ENCODE results near the gene TBC1D22A. TPM values are rescaled to one million over a fixed set of nuclear protein-coding genes. Genes with fewer than 3 reads are reported as not detected.

Gene TBC1D22A
- total RNA-seq, 2 donors from 2014 or later, result 11.5 to 15.4 TPM

DNA sequence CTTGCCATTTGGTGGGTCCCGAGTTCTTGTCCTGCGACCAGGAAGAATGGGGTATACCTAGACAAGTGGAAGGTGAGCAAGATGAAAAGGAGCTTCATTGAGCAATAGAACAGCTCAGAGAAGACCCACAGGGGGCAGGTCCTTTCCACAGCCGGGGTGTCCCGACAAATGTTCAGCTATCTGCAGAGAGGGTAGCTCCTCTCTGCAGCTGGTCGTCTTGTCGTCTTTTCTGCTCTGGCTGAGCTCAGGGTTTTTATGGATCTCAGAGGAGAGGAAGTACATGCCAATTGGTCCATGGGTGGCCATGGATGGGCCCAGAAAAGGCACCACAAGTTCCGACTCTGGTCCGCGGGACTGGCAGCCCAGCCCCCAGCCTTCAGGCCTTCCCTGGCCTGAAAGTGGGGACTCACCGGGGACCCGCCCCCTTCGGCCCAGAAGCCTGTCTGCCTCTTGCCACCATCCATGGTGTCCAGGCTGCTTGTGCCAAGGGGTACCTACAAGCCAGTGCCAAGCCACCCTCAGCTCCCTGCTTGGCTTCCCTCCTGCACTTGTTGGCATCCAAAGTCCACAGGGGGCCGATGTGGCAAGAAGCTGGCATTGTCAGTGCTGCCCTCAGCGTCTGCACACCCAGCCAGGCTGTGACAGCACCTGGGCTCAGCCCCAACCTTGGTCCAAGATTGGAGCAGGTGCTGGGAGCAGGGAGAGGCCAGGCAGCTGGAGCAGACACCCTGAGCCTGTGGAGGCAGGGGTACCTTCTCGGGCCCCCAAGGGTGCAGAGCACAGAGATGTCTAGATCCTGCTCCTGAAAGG, 438.9 kb downstream of the TBC1D22A start:
- Histone ChIP-seq H3K4me1 (peaks cover 0 to 3% of the 10 kb centered on the region in 2 donors), H3K27ac (no peak overlapping the region), H3K36me3 (no peaks in the 10 kb centered on the region), H3K9me3 (no peaks in the 10 kb centered on the region), H3K4me3 (no peak overlapping the region), H3K27me3 (no peaks in the 10 kb centered on the region)
- TF ChIP-seq, protein P1, sequence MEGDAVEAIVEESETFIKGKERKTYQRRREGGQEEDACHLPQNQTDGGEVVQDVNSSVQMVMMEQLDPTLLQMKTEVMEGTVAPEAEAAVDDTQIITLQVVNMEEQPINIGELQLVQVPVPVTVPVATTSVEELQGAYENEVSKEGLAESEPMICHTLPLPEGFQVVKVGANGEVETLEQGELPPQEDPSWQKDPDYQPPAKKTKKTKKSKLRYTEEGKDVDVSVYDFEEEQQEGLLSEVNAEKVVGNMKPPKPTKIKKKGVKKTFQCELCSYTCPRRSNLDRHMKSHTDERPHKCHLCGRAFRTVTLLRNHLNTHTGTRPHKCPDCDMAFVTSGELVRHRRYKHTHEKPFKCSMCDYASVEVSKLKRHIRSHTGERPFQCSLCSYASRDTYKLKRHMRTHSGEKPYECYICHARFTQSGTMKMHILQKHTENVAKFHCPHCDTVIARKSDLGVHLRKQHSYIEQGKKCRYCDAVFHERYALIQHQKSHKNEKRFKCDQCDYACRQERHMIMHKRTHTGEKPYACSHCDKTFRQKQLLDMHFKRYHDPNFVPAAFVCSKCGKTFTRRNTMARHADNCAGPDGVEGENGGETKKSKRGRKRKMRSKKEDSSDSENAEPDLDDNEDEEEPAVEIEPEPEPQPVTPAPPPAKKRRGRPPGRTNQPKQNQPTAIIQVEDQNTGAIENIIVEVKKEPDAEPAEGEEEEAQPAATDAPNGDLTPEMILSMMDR (IDR thresholded peaks at IDR 0.05), result no peak
- peak; percentile 42 for DNase-seq (ENCODE audit: low spot score)

DNA sequence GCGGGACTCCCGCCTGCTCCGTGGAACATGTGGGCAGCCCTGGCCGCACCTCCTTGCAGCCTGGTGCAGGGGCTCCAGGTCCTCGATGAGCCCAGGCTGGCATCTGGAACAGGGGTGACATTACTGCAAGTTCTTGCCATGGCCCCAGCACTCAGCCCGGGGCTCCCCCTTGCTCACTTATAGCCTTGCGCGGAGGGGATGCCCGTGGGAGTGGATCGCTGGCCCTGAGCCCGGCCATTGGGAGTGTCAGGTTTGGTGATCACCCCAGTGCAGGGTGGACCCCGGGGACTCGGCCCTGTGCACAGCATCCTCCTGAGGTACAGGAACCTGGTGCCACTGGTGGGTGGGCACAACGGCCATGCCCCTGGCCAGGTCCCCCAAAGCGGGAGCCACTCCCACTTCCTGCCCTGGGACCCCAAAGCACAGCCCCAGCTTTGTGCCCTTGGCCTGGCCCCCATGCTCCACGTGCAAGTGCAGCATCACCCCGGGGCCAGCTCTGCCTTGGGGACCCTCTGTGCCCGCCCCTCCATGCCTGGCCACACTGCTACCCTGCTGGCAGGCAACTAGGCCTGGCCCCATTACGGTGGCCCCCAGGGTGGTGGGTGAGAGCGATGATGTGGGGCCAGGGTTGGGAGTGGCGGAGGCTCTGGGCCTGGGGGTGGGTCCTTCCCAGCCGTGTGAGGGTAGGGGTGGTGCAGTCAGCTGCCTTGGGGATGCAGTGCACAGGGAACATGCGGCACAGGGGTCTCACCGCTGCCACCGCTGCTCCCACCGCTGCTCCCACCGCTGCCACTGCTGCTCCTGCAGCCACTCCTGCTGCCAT, 439.8 kb downstream of the TBC1D22A start:
- Histone ChIP-seq H3K27me3 (no peaks in the 10 kb centered on the region), H3K9me3 (no peaks in the 10 kb centered on the region), H3K36me3 (no peaks in the 10 kb centered on the region), H3K4me3 (no peak overlapping the region), H3K27ac (no peak overlapping the region), H3K4me1 (peaks cover 0 to 3% of the 10 kb centered on the region in 2 donors)
- TF ChIP-seq, protein P1 (IDR thresholded peaks at IDR 0.05), result no peak
- no peak for DNase-seq (ENCODE audit: low spot score)

DNA sequence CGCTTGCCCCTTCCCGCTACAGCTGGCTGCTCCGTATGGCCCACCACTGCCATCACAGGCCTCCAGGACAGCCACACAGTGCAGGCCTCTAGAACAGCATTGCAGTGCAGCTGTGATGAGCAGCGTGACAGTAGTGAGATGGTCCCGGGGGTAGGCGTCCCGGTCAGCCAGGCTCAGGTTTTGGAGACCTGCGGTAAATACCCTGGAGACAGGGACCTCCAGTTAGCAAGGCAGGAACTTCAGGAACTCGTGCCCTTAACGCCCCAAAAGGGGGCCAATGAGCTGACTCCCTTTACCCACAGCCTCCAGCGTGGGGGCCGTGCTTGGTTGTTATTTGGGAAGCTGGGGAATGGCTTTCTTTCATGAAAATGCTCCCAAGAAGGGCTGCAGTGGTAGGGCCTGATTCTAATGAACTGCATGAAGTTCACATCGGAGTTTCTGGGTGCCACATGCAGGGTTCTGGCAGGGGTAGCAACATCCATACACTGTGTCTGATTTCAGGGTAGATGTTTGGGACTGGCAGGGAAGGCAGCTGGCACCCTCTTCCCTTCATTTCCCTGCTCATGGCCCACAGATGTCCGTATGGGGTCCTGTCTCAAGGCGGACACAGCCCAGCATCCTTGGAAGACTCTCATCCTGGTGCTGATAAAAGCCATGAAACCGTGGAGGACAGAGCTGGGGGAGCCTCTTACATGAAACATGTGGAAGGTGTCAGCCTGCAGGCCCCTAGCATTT, 440.5 kb downstream of the TBC1D22A start:
- H3K4me1 ChIP-seq, result peaks cover 0 to 3% of the 10 kb centered on the region in 2 donors
- H3K9me3 ChIP-seq, result no peaks in the 10 kb centered on the region
- no peaks in the 10 kb centered on the region for H3K27me3 ChIP-seq
- H3K27ac ChIP-seq, result no peak overlapping the region
- no peaks in the 10 kb centered on the region for H3K36me3 ChIP-seq
- no peak overlapping the region for H3K4me3 ChIP-seq
- TF ChIP-seq, protein P1 (IDR thresholded peaks at IDR 0.05), result no peak
- peak; percentile 51 for DNase-seq (ENCODE audit: low spot score)

DNA sequence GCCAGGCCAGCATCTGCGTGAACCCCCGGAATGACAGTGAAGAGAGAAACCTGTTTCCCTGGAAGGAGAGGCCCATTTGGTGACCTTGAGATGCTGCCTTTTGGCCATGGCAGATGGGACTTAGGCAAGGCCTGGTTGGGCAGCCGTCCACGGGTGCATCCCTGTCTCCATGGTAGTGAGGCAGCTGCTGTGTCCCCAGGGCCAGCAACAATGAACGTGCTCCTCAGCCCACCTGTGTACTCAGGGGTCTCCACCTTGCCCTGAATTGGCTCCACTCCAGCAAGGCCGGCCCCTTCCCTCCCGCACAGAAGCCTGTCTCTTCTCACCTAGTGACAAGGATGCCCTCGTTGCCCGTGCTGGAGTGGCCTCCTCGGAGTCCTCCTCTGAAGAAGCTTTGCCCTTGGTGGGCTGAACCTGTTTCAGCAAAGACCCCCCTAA, 441.1 kb downstream of the TBC1D22A start:
- H3K9me3 ChIP-seq, result no peaks in the 10 kb centered on the region
- peaks cover 0 to 3% of the 10 kb centered on the region in 2 donors for H3K4me1 ChIP-seq
- TF ChIP-seq, protein P1 (IDR thresholded peaks at IDR 0.05), result no peak
- no peaks in the 10 kb centered on the region for H3K36me3 ChIP-seq
- no peak overlapping the region for H3K4me3 ChIP-seq
- H3K27ac ChIP-seq, result no peak overlapping the region
- DNase-seq (ENCODE audit: low spot score), result peak; percentile 28
- no peaks in the 10 kb centered on the region for H3K27me3 ChIP-seq

Measured in right atrium auricular region (tissue), 2 donors.